HG03354 (cell line): ENCODE results near the gene EFCC1.

ENCODE experiments used
- ATAC-seq: cut with Tn5 transposase; IDR thresholded peaks from one replicate; pipeline ENCODE4 v1.9.1; 2021; ENCODE audit warnings: mild to moderate bottlenecking; ENCODE audit not compliant: unreplicated experiment, poor library complexity, severe bottlenecking

Gene EFCC1, protein sequence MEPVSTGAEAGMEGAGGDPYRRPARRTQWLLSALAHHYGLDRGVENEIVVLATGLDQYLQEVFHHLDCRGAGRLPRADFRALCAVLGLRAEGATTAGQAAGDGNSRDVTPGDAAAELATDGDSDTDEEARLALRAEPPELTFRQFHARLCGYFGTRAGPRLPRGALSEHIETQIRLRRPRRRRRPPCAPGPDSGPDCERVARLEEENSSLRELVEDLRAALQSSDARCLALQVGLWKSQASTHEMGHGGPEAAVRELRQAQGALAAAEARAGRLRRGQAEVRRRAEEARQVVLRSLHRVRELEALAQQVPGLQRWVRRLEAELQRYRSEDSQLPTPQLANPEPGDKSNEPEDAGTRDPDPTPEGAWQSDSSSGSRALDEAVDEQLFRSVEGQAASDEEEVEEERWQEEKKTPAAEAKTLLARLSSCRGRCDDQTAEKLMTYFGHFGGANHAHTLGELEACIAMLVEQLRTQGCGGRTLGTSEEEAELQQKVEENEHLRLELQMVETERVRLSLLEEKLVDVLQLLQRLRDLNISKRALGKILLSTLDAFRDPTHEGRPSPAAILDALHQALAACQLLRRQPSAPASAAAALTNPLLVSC

GRCh38 chr3:129001101-129001805 lies at the start of gene EFCC1:
TSS of gene EFCC1 (plus strand) at chr3:129001304. CDS start at chr3:129001629, 325 bp downstream.
- ATAC-seq: no peak

DNA sequence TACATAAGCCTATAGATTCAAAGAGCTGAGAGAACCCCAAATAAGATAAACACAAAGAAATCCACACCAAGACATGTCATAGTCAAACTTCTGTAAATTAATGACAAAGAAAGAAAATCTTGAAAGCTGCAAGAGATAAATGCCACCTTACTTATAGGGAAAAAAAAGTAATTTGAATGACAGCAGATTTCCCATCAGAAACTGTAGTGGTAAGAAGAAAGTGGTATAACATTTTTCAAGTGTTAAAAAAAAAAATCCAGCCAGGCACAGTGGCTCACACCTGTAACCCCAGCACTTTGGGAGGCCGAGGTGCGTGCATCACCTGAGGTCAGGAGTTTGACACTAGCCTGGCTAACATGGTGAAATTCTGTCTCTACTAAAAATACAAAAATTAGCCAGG lies 44.7 kb upstream of the EFCC1 start:
- no peak for ATAC-seq

- no peak for ATAC-seq
These were observed 35.8 kb upstream of the EFCC1 start for GRCh38 chr3:128965280-128965679.

DNA sequence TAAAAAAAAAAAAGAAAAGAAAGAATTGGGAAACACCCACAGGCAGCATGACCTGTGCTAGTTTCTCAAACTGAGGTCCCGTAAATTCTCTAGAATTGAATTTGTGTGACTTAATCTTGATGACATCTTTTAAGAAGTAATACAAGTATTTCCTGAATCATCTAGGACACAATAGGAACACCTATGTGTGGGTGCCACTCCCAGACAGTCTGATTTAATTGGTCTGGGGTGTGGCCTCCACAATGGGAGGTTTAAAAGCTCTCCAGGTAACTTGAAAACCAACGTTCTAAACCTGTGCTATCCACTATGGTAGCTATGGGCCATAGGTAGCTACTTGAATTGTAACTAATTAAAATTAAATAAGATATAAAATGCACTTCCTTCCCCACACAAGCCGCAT lies 35.3 kb upstream of the EFCC1 start:
- ATAC-seq: no peak

DNA sequence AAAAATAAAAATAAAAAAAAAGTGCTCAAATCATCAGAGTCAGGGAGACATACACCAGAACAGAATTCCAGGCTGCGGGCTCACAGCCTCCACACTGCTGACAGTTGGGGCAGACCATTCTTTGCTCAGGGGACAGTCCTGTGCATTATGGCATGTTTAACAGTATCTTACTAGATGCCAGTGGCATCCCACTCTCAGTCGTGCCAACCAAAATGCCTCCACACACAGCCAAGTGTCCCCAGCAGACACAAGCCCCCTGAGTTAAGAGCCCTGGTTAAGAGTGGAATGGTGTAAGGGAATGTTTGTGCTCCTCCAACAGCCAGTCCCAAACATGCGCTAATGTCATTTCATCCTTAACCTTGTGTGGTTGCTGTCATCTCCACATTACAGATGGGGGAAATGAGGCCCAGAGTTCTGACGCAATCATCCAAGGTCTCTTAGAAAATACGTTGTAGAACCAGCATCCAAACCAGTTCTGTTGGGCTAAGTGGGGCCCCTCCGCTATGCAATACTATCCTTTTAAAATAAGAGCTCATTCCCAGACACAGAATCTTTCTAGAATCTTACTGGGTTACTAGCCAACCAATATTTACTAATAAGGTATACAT lies 33.3 kb upstream of the EFCC1 start:
- ATAC-seq: no peak

DNA sequence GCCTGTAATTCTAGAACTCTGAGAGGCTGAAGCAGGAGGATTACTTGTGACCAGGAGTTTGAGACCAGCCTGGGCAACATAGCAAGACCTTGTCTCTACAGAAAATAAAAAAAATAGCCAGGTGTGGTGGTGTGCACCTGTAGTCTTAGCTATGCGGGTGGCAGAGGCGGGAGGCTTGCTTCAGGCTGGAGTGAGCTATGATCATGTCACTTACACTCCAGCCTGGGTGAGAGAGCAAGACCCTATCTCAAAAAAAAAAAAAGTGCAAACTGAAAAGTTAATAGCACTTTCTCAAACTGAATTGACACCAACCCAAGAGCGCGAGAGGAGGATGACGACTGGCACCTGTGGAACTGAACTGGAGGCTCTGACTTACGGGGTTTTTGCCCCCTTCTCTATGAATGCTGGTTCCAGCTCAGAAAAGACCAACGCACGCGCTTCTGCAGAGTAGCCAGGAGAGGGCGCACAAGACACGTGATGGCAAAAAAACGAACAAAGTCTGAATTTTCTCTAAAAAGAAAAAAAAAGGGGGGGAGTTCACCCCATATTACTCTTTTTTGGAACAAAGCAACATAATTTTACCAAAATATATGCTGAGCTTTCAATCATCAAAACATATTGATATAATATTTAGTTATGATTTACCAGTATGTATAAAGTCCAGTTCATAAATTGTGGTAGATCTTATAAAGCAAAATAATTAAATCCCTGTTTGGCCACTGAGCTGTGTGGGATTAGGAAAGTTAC lies 30.9 kb upstream of the EFCC1 start:
- no peak for ATAC-seq

GRCh38 chr3:128970740-128971047 lies 30.4 kb upstream of the EFCC1 start:
- no peak for ATAC-seq

DNA sequence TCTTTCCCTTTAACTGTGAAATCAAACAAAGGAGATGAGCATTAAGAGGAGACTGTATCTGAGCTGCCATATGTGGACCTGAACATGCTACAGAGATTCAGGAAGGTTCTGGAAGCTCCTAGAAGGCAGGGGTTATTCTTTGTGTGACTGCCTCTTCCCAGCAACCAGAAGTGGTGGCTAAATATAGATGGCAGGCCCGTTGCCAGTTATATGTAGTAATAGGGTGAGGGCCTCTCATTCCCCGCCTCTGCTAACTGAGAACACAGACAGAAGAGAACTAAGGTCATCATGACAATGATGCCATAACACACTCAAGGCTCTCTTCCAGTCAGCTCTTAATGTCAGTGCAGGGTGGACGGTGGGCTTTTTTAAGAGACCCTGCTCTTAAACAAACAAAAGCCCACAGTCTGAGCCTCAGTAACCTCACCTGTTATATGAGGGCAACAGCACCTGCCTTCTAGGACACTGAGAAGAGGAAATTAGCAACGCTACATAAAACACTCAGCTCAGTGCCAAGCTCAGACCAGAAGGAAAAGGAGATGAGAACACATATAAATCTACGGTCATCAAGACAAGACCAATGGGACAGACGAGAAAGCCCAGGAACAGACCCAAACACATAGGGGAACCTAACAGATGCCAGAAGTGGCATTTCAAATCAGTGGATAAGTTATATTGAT lies 29.5 kb upstream of the EFCC1 start:
- ATAC-seq: no peak

GRCh38 chr3:128973988-128974564 lies 27.0 kb upstream of the EFCC1 start:
- no peak for ATAC-seq

DNA sequence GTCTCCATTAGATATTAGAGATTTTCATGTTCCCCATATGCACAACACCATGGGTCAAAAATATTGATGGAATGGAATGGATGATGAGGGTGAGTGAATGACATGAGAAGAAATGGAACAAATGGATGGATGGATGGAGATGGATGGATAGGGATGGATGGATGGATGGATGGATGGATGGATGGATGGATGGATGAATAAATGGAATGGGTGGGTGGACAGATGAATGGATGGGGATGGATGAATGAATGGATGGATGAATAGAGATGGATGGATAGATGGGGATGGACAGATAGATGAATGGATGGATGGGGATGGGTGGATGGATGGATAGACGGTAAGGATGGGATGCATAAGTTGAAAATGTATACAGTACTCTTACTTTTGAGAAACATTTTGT lies 25.8 kb upstream of the EFCC1 start:
- ATAC-seq: no peak

- no peak for ATAC-seq
These were observed 17.6 kb upstream of the EFCC1 start for GRCh38 chr3:128983293-128984069.

GRCh38 chr3:128984596-128984995 lies 16.5 kb upstream of the EFCC1 start:
- no peak for ATAC-seq

GRCh38 chr3:128987302-128988100 lies 13.6 kb upstream of the EFCC1 start:
- ATAC-seq: no peak

DNA sequence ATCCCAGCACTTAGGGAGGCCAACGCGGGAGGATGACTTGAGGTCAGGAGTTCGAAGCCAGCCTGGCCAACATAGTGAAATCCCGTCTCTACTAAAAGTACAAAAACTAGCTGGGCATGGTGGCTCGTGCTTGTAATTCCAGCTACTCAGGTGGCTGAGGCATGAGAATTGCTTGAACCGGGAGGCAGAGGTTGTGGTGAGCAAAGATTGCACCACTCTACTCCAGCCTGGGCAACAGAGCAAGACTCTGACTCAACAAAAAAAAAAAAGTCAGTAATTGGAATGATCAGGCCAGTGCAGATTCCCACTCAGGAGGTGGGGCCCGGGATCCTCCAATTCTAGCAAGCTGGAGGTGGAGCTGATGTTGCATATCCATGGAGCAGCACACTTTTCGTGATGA lies 12.8 kb upstream of the EFCC1 start:
- no peak for ATAC-seq

GRCh38 chr3:128991355-128991895 lies 9.7 kb upstream of the EFCC1 start:
- ATAC-seq: no peak

DNA sequence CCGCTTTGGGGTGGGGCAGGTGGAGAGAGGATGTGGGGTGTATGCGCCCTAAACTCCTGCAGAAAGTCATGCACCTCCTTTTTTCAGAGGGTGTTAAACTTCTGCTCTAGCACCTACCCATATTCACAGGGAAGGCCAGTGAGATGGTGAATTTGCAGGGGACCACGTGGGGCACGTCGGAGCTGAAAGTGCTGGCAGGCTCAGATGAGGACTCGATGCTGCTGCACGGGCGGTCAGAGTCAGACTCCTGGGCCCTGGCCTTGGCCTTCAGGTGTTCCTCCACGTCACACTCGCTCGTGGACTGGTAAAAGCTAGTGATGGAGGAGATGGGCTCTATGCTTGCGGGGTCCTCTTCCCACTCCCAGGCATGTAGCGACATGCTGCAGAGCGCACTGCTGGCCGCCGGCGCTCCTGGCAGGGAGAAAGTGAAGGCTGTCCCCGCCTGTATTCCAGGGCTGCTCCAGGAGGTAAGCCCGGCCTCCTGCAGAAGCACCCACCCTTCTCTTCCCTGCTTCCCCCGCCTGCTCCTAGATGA lies 8.1 kb upstream of the EFCC1 start:
- ATAC-seq: no peak
